MM.1S (cell line): Measurements from ENCODE around the gene MAP3K5.

ENCODE experiments used
- CTCF ChIP-seq: fragments of 300-600 bp; sonication (generic); IDR thresholded peaks from 2 replicates; pipeline ENCODE4 v1.5.1; 2016; ENCODE audit warnings: antibody characterized with exemption, low read length, mixed read lengths
- EZH2 ChIP-seq: fragments of 300-600 bp; sonication (generic); optimal IDR thresholded peaks from 2 replicates; pipeline ENCODE3; 2017; ENCODE audit warnings: low read depth, mild to moderate bottlenecking, antibody characterized with exemption, low read length, mixed read lengths
- EZH2phosphoT487 ChIP-seq: fragments of 300-600 bp; sonication (generic); IDR thresholded peaks from 2 replicates; pipeline ENCODE4 v1.6.1; 2018; ENCODE audit warnings: antibody characterized with exemption, low read length

DNA sequence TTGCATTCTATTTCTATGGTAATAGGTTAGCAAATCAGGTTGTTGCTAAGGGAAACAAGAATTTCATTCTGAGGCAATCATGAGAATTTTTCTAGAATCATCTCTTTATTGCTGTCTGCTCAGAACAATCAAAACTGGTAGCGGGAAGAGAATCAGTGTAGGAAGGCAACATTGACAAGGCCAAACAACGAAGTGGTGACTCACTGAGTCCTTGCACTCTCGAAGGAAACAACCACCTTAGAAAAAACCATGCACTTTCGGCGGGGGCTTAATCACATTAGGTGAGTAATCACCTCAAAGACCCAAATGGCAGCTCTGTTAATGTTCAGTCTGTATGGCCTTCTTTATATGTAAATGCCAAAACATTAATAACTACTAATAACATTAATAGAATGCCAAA, 163.3 kb downstream of the MAP3K5 start:
- no peak for TF ChIP-seq CTCF
- TF ChIP-seq EZH2: no peak
- no peak for TF ChIP-seq EZH2phosphoT487
